ENCODE measurements around the gene LUC7L3.
"Not testable (repeated sequence)": the region's sequence is repeated elsewhere in the genome, so short reads cannot be mapped to it uniquely, and the experiment has no call there.

The LUC7L3 gene

DNA sequence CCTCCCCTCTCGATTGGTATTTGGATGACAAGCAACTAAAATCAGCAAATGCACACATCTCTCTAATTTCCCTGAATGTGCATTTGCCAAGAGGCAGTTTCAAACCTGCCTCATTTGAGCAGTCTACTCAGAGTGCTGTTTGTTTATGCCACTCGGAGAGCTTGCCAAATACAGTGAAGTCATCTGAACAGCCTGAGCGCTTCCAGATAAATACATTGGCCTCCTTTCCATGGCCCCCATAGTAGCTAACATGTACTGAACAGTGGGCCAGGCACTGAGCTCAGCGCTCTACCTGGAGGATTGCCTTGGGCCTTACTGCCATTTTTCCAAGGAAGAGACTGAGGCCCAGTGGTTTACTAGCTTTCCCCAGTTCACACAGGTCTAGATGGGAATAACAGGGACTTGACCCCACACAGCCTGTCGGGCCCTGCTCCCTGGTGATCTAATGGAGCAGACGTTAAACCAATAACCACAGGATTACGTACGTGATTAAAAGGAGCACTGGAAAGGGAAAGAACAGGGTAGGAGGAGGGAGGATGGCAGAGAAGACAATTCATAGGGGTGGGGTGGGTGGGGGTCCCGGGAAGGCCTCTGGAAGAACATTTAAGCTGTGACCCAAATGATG lies 66.7 kb downstream of the LUC7L3 start:
- DNase-seq (ENCODE audit: low read depth), result no peak

DNA sequence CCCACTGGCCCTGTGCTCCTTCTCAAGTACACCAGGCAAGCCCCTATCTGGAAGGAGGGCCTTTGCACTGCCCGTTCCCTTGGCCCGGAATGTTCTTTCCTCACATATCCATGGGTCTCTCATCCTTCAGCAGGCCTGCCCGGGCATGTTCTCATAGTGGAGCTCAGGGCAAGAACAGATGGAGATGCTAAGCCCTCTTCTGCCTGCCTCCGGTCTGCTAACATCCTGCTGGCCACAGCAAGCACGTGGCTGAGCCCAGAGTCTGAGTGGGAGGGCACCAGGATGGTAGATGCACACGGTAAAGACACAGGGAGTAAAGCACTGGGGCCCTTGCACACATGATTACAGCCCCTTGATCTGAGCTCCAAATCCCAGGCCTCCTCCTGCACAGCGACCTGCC lies 67.7 kb downstream of the LUC7L3 start:
- DNase-seq (ENCODE audit: low read depth), result no peak

DNA sequence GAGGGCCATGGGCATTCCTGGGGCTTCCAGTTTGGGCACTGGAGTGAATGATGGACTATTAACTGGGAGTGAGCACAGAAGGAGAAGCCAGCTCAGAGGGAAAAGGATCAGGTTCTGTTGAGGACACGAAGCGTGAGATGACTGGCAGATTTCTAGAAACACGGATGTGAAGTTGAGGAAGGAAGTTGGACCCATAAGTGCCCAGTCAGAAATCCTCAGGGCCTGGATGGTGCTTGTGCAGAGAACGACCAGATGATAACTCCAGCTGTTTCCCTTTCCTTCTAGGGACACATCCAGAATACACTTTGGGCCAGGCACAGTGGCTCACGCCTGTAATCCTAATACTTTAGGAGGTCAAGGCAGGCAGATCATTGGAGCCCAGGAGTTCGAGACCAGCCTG lies 71.2 kb downstream of the LUC7L3 start:
- no peak for DNase-seq (ENCODE audit: low read depth)

DNA sequence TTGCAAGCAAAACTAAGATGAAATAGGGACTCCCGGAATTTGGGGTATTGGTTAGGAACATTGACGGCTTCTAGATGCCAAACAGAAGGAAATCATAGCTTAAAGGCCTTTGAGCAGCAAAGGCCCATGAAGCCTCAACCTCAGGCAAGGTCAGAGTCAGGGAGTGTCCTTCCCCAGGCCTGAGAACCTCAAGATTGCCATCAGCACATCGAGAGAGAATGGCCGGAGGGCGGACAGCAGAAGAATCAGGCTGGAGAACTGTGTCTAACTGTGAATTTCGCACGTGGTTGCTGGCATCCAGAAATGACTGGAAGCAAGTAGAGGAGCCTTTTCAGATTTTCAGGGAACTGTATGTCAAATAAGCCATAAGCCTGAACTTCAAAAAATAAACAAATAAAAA lies 72.7 kb downstream of the LUC7L3 start:
- DNase-seq (ENCODE audit: low read depth), result no peak

DNA sequence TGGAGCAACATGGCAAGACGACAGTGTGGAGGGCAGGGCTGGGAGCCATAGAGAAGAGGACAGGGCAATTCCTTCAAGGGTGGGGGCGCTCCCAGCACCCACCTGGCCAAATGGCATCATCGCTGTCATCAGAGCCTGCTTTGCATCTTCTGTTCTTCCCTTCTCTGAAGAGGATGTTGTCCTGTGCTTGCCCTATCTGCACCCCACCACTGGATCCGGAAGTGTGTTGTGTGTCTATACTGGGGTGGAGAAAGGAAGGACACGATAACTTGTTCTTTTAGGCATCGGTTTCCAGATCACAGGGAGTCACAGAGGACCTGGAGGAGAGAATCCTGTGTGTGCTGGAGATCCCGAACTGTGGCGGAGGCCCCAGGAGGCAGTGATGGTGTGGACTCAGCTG lies 73.6 kb downstream of the LUC7L3 start:
- DNase-seq (ENCODE audit: low read depth), result no peak

DNA sequence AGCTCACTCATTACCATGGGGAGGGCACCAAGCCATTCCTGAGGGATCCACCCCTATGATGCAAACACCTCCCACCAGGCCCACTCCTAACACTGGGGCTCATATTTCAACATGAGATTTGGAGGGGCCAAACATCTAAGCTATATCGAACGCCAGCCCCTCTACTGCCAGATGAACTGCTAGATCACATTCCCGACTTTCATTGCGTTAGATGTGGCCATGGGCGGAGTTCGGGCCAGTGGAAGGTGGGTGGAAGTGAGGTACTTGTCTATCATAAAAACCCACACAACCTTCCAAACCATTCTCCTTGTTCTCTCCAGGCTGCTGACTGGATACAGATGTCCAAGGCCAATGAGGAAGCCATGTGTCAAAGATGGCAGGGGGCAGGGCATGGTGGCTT lies 75.0 kb downstream of the LUC7L3 start:
- DNase-seq (ENCODE audit: low read depth), result no peak

DNA sequence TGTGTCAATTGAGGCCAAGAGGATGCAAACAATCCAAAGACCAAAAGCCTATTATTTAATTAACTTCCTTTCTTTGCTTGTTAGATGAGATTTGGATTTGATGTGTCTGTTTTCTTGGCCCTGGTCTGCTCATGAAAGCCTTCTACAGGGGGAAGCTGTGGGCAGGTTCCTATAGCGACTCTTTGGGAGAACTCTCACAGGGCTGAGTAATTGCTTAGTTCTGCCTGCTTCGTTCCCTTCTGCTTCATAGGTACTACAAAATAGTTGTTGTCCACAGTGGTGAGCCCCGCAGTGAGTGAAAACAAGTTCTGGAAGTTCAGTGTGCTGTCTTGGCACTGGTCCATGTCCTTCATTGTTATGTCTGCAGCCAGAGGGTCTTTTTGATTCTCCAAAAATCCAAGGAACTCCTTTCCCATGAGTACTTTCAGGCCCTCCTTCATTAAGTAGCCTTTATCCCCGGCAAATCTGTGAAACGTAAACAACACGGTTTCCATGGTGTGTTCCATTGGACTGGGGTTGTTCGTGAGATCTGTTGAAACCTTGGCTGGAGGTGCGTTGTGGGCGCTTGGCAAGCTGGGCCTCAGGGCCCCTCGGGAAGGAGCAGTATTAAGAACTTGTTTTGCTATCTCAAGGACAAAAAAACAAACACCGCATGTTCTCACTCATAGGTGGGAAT lies 77.9 kb downstream of the LUC7L3 start:
- DNase-seq (ENCODE audit: low read depth), result no peak

DNA sequence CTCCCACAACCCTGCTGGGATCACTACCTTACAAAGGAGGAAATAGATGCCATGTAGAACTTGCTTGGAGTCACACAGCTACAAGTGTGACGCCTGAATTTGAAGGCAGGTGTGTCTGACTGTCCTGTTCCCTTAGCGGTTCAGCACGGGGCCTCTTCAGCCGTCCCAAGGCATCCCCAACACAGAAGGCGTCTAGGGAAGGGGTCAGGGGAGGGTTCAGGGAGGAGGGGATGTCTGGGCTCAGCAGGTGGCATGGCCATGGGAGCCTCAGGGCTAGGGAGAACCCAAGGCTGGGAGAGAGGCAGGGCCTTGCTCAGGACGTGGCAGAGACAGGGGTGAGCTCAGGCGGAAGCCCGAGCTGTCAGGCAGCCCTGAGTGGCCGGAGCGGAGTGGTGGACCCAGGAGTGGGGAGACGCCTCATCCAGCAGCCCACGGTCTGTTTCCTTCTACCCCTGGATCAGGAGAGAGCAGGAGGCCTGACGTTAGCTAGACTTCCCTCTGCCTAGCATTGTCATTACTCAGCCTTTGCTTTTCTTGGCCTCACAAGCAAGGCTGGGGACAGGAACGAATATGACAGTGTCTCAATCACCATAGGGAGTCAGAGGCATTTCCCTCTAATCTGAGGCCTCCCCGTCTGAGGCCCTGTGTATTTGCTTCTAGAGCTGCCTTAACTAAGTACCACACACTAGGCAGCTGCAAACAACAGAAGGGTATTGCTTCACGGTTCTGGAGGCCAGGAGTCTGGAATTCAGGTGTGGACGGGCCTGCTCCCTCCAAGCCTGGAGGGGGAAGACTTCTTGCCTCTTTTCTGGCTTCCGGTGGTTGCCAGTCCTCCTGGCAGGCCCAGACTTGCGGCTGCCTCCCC lies 79.3 kb downstream of the LUC7L3 start:
- DNase-seq (ENCODE audit: low read depth), result no peak

DNA sequence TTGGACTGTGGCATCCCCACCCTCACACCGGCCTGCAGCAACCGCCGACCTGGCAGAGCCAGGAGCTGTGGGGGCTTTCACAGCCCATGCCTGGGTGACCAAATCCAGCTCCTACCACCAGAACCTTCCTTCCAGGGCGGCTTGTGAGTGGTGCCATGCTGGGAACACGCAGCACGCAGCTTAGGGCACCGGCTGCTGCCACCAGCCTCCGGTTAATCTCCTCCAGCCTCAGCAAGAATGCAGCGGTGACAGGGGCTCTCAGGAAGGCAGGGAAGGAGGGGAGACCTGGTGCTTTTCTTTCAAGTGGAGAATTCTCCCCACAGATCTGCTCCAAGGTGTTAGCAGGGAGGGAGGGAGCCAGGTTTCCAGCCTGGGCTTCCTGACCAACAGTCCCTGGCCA lies 80.2 kb downstream of the LUC7L3 start:
- DNase-seq (ENCODE audit: low read depth), result no peak

DNA sequence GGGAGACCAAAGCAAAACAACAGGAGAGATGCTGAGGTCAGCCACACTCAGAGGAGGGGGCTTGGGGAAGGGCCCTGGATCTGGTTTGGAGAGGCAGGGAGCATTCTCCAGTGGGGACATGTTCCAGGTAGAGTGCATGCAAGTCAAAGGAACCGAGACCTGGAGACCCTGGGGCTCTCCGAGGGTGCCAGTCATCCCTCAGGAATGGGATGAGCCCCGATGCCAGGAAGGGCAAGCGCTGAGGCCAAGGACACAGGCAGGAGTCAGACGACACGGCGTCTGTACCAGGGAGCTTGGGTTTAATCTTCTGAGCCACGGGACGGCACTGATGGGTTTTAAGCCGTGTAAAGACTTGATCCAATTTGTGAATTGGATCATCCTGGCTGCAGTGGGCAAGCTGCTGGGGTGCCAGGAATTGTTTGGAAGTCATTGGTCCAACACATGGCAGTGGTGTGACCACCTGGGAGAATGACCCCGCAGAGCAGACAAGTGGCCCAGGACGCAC lies 80.8 kb downstream of the LUC7L3 start:
- DNase-seq (ENCODE audit: low read depth), result no peak

DNA sequence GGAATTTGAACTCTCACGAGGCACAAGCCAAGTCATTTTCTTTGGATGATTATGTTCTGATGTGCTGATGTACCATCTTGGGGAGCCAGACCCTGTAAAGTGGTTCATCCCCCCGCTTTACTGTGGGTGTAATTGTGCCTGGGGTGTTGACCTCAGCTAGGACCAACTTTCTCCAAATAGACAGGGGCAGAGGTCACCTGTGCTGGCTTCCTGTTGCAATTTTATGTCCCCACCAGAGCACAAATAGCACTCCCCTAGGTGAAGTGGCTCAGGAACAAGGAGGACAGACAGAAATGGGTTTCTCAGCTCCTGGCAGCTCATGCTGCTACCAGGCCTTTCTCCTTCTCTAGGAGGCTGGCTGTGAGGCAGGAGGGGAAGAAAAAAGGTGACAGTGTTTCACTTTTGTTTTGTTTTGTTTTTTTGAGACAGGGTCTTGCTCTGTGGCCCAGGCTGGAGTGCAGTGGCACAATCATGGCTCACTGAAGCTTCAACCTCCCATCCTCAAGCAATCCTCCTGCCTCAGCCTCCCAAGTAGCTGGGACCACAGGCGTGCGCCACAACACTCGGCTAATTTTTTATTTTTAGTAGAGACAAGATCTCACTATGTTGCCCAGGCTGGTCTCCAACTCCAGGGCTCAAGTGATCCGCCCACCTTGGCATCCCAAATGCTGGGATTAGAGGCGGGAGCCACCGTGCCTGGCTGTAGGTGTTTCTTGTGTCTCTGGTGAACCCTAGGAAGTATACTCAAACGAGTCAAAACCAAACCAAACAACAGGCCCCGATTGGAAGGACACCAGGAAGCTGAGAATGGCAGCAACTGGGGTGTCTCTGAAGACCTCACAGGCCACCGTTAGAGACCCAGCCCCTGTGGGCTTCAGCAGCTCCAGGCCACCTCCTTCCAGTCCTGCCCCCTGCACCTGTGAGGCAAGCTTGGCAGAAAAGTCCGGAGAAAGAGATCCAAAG lies 83.5 kb downstream of the LUC7L3 start:
- DNase-seq (ENCODE audit: low read depth), result no peak

DNA sequence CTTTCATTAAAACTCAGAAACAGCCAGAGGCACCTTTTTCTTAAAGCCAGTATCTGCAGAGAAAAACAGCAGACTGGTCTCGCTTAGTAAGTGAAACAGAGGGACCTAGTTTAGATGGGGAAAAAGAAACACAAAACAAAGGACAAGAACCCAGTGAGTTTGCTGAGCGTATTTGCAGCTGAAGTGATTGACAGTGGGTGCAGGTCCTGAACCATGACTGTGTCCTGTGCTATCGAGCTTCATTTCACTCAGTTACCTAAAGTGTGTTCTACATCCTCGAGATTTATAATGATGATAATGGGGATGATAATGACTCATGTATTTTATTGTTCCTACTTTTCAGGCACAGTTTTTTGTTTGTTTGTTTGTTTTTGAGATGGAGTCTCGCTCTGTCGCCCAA lies 84.3 kb downstream of the LUC7L3 start:
- DNase-seq (ENCODE audit: low read depth), result no peak

DNA sequence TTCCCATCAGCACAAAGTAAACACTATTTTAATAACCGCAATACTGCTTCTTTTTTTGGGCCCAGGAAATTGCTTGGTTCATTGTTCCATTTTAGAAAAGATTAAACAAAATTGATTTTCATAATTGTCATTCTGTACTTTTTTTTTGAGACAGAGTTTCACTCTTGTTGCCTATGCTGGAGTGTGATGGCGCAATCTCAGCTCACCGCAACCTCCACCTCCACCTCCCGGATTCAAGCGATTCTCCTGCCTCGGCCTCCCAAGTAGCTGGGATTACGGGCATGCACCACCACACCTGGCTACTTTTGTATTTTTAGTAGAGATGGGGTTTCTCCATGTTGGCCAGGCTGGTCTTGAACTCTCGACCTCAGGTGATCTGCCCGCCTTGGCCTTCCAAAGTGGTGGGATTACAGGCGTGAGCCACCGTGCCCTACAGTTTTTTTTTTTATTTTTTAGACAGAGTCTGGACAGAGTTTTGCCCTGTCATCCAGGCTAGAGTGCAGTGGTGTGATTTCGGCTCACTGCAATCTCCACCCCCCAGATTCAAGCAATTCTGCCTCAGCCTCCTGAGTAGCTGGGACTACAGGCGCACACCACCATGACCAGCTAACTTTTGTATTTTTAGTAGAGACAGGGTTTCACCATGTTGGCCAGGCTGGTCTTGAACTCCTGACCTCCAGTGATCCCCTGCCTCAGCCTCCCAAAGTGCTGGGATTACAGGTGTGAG lies 85.5 kb downstream of the LUC7L3 start:
- not testable (repeated sequence) for DNase-seq (ENCODE audit: low read depth)

DNA sequence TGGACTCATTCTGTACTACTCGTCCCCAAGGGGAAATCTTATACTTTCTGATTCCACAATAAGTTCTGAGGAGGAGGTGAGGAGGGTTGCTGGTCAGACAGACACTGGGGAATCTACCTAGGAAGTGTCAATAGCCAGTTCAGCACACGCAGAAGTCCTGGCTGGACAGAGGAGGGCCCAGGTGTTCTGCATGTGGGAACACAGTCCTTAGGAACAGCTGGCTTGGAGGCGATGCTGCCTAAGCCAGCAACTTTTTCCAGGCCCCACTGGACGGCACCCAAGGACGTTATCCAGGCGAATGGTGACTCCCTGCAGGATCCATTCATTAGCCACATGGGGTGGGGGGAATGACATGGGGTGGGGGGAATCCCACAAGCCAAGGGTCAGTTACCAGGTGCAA lies 86.1 kb downstream of the LUC7L3 start:
- DNase-seq (ENCODE audit: low read depth), result no peak

Data from stimulated activated CD4-positive, alpha-beta T cell treated with anti-CD3 and anti-CD28 coated beads, Interleukin-2, amount 100 ng/mL, for 4 hours (primary cell).